ENCODE results near the gene UCMA.
"Not testable (repeated sequence)": the region's sequence is repeated elsewhere in the genome, so short reads cannot be mapped to it uniquely, and the experiment has no call there.

UCMA gene

GRCh38 chr10:13234172-13234571, at the start of gene UCMA:
TSS of gene UCMA (minus strand) at chr10:13234374. CDS start at chr10:13234258, 116 bp downstream.
- no peak for DNase-seq

- DNase-seq: not testable (repeated sequence)
Observed at GRCh38 chr10:13282348-13282747, 48.2 kb upstream of the UCMA start.

GRCh38 chr10:13276749-13277365, 42.7 kb upstream of the UCMA start:
- no peak for DNase-seq

GRCh38 chr10:13276146-13276545, 42.0 kb upstream of the UCMA start:
- not testable (repeated sequence) for DNase-seq

- no peak for DNase-seq
Observed at GRCh38 chr10:13272164-13272571, 38.0 kb upstream of the UCMA start.

GRCh38 chr10:13271552-13272163, 37.5 kb upstream of the UCMA start:
- peak; percentile 44 for DNase-seq

GRCh38 chr10:13270877-13271551, 36.8 kb upstream of the UCMA start:
- DNase-seq: no peak

GRCh38 chr10:13268841-13269240, 34.7 kb upstream of the UCMA start:
- no peak for DNase-seq

GRCh38 chr10:13268310-13268709, 34.1 kb upstream of the UCMA start:
- no peak for DNase-seq

- DNase-seq: no peak
Observed at GRCh38 chr10:13263591-13263990, 29.4 kb upstream of the UCMA start.

- DNase-seq: no peak
Observed at GRCh38 chr10:13262433-13262832, 28.3 kb upstream of the UCMA start.

GRCh38 chr10:13257621-13258140, 23.5 kb upstream of the UCMA start:
- DNase-seq: no peak

- no peak for DNase-seq
Observed at GRCh38 chr10:13256627-13257026, 22.5 kb upstream of the UCMA start.

- no peak for DNase-seq
Observed at GRCh38 chr10:13253726-13254125, 19.6 kb upstream of the UCMA start.

- no peak for DNase-seq
Observed at GRCh38 chr10:13247784-13248183, 13.6 kb upstream of the UCMA start.

- DNase-seq: no peak
Observed at GRCh38 chr10:13247246-13247645, 13.1 kb upstream of the UCMA start.

- DNase-seq: not testable (repeated sequence)
Observed at GRCh38 chr10:13242260-13242659, 8.1 kb upstream of the UCMA start.

- DNase-seq: no peak
Observed at GRCh38 chr10:13241613-13242012, 7.4 kb upstream of the UCMA start.

GRCh38 chr10:13239923-13240322, 5.7 kb upstream of the UCMA start:
- DNase-seq: no peak

- no peak for DNase-seq
Observed at GRCh38 chr10:13238271-13239077, 4.3 kb upstream of the UCMA start.

GRCh38 chr10:13236638-13237037, 2.5 kb upstream of the UCMA start:
- no peak for DNase-seq

- DNase-seq: not testable (repeated sequence)
Observed at GRCh38 chr10:13234736-13235135, 562 bp upstream of the UCMA start.

GRCh38 chr10:13233358-13233757, 816 bp downstream of the UCMA start:
- DNase-seq: no peak

Data from activated CD4-positive, alpha-beta T cell treated with anti-CD3 and anti-CD28 coated beads, Interleukin-2, amount 50 U/mL, for 16 hours (primary cell).